ENCODE data around the gene MYLK4. TPM values are rescaled to one million over a fixed set of nuclear protein-coding genes. Genes with fewer than 3 reads are reported as not detected.

MYLK4 gene
- total RNA-seq, 1 donor from 2014 or later = 1.0 TPM

- H3K4me3 Mint-ChIP-seq (ENCODE audit: unreplicated experiment) = no peak overlapping the region
- TF ChIP-seq CTCF (IDR thresholded peaks at IDR 0.05) = no peak
Measured at GRCh38 chr6:2655844-2656433, 94.8 kb downstream of the MYLK4 start.

GRCh38 chr6:2653369-2654032 is 97.2 kb downstream of the MYLK4 start:
- Mint-ChIP-seq H3K27ac (ENCODE audit: unreplicated experiment) (no peak overlapping the region), H3K4me1 (ENCODE audit: unreplicated experiment) (no peaks in the 10 kb centered on the region), H3K9me3 (ENCODE audit: unreplicated experiment) (peaks cover 16% of the 10 kb centered on the region), H3K27me3 (ENCODE audit: unreplicated experiment) (peaks cover 5% of the 10 kb centered on the region), H3K4me3 (ENCODE audit: unreplicated experiment) (no peak overlapping the region), H3K36me3 (ENCODE audit: unreplicated experiment) (no peaks in the 10 kb centered on the region)
- DNase-seq (ENCODE audit: extremely low spot score, unreplicated experiment) = no peak
- no peak for TF ChIP-seq CTCF (IDR thresholded peaks at IDR 0.05)

More at GRCh38 chr6:2655844-2656433, 94.8 kb downstream of the MYLK4 start:
- DNase-seq (ENCODE audit: extremely low spot score, unreplicated experiment) = no peak
- Mint-ChIP-seq H3K27ac (ENCODE audit: unreplicated experiment) (no peak overlapping the region), H3K4me1 (ENCODE audit: unreplicated experiment) (no peaks in the 10 kb centered on the region), H3K36me3 (ENCODE audit: unreplicated experiment) (no peaks in the 10 kb centered on the region), H3K9me3 (ENCODE audit: unreplicated experiment) (peaks cover 16% of the 10 kb centered on the region), H3K27me3 (ENCODE audit: unreplicated experiment) (peaks cover 3% of the 10 kb centered on the region)

- Mint-ChIP-seq H3K36me3 (ENCODE audit: unreplicated experiment) (no peaks in the 10 kb centered on the region), H3K27ac (ENCODE audit: unreplicated experiment) (no peak overlapping the region), H3K27me3 (ENCODE audit: unreplicated experiment) (peaks cover 12% of the 10 kb centered on the region), H3K9me3 (ENCODE audit: unreplicated experiment) (peaks cover 16% of the 10 kb centered on the region), H3K4me3 (ENCODE audit: unreplicated experiment) (no peak overlapping the region), H3K4me1 (ENCODE audit: unreplicated experiment) (no peaks in the 10 kb centered on the region)
- TF ChIP-seq CTCF (IDR thresholded peaks at IDR 0.05) = no peak
- no peak for DNase-seq (ENCODE audit: extremely low spot score, unreplicated experiment)
Measured at GRCh38 chr6:2652611-2653010, 98.1 kb downstream of the MYLK4 start.

GRCh38 chr6:2651961-2652360 is 98.8 kb downstream of the MYLK4 start:
- TF ChIP-seq CTCF (IDR thresholded peaks at IDR 0.05) = no peak
- no peak overlapping the region for H3K27ac Mint-ChIP-seq (ENCODE audit: unreplicated experiment)
- H3K27me3 Mint-ChIP-seq (ENCODE audit: unreplicated experiment) = peaks cover 18% of the 10 kb centered on the region
- peaks cover 16% of the 10 kb centered on the region for H3K9me3 Mint-ChIP-seq (ENCODE audit: unreplicated experiment)
- no peak for DNase-seq (ENCODE audit: extremely low spot score, unreplicated experiment)
- no peak overlapping the region for H3K4me3 Mint-ChIP-seq (ENCODE audit: unreplicated experiment)
- H3K36me3 Mint-ChIP-seq (ENCODE audit: unreplicated experiment) = no peaks in the 10 kb centered on the region
- H3K4me1 Mint-ChIP-seq (ENCODE audit: unreplicated experiment) = no peaks in the 10 kb centered on the region

- Mint-ChIP-seq H3K36me3 (ENCODE audit: unreplicated experiment) (no peaks in the 10 kb centered on the region), H3K4me3 (ENCODE audit: unreplicated experiment) (no peak overlapping the region), H3K9me3 (ENCODE audit: unreplicated experiment) (peaks cover 16% of the 10 kb centered on the region), H3K27me3 (ENCODE audit: unreplicated experiment) (peaks cover 20% of the 10 kb centered on the region), H3K4me1 (ENCODE audit: unreplicated experiment) (no peaks in the 10 kb centered on the region), H3K27ac (ENCODE audit: unreplicated experiment) (no peak overlapping the region)
- no peak for TF ChIP-seq CTCF (IDR thresholded peaks at IDR 0.05)
- no peak for DNase-seq (ENCODE audit: extremely low spot score, unreplicated experiment)
Measured at GRCh38 chr6:2651536-2651935, 99.2 kb downstream of the MYLK4 start.
